Smooth muscle cell of trachea (primary cell): ENCODE data around the gene NABP2. TPM values are rescaled to one million over a fixed set of nuclear protein-coding genes. Genes with fewer than 3 reads are reported as not detected.

Experiments
- total RNA-seq: library from RNA; depleted of rRNA; stranded (reverse); fragments of >200 nt; gene quantifications from 2 replicates; pipeline ENCODE4 v1.2.1, GENCODE V29; 2014

Gene NABP2
- total RNA-seq = 27.0 and 29.2 TPM in 2 replicates

GRCh38 chr12:56224102-56224701, at the start of gene NABP2:
TSS of gene NABP2 (plus strand) at chr12:56224342. CDS start at chr12:56224857, 515 bp downstream.

DNA sequence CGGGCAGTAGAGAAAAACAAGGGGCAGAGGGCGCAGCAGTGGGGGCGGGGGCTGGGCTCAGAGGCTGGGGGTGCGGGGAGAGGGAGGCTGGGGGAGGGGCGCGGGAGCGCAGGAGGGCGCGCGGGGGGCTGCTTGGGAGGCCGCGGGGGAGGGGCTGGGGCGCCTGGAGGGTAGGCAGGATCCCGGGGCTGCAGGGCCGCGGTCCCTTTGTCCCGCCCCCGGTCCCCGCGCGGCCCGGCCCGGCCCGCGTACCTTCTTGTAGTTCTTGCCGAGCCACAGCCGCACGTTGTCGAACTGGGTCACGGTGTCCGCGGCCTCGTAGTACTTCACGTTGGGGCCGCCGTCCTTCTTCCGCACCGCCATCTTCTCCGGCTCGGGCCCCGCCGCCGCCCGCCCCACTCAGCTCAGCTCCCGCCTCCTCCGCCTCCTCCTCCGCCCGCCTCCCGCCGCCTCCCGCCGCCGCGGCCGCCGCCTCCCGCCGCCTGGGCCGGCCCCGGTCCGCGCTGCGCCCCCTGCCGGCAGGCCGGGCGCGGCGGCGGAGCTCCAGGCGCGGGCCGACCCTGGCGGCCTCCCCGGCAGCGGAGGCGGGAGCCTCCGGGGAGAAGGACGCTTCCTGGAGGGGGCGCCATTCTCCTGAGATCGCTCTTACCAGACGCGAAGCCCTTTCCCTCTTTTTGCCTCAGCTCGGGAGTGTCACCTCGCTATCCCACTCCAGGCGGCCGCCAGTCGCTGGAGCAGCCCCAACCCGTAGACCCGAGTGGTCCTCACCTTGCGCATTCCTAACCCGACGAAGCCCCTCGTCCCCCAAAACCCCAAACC, 34.8 kb upstream of the NABP2 start, which contains the start of gene SMARCC2:
SMARCC2 (minus strand) TSS at position 385 of the 819 bp plus-strand sequence; CDS start at position 363, 22 bp downstream.

GRCh38 chr12:56221757-56222530, 2.2 kb upstream of the NABP2 start, which contains the start of gene RNF41:
TSS of gene RNF41 (minus strand) at chr12:56221922. CDS start at chr12:56214047, 7,875 bp downstream.

DNA sequence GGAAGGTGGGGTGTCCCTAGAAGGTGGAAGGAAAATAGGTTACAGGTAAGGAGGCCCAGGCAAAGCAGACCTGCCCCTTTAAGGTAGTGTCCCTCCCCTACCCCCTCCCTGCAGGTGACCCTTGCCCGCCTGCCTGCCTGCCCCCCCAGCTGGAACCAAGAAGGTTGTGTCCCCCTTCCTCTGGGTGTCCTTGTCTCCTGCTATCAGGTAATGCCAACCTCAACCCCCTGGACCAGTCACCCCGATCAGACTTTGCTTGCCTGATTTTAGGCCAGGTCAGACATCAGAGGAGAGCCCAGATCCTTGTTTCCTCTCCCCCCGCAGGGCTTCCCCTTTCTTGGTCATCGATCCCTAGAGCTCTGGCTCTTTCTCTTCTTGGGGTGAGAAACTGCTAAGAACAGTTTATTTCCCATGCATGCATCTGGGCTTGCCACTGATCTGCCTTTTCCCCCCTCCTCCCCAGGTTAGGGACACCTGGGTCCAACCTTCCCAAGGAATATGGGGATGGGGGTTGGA, 5.8 kb downstream of the NABP2 start, which contains the start of gene SLC39A5:
SLC39A5 (plus strand) TSS at position 136 of the 516 bp plus-strand sequence. CDS start 1,224 bp downstream, outside the sequence.

GRCh38 chr12:56258068-56258819, 34.1 kb downstream of the NABP2 start, which contains the start of gene ANKRD52:
TSS of gene ANKRD52 (minus strand) at chr12:56258384. CDS start at chr12:56258269, 115 bp downstream.

DNA sequence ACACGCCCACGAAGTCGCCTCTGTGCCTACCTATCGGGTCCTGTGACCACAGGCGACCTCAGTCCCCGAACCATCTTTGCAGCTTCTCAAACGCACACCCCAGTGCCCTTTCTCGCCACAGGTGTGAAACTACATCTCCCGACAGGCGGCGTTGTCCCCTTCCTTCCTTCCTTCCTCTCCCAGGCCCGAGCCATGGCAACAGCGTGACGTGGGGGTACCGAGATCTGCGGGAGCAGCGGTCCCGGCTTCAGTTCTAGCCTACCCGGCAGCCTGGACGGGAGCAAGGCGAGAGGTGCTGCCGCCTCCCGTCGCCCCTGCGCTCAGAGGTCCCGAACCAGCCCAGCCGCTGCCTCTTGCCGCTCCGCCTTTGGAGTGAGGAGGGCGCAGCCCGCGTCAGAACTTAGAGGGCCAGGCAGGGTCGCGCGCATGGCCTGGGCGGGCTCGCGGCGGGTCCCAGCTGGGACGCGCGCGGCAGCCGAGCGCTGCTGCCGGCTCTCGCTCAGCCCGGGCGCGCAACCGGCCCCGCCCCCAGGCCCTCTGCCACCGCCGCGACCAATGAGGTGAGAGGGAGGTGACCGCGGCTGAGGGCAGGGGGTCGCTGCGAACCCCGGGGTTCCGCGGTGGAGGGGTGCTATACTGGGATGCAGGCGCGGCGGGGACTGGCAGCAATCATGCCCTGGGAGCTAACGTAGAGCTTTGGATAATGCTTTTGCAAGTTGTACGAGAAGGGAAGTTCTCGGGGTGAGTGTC, 42.7 kb downstream of the NABP2 start, which contains the start of gene COQ10A:
COQ10A (plus strand) TSS at position 250 of the 750 bp plus-strand sequence; CDS start at position 427, 177 bp downstream.

Other genes starting within 250 kb of the NABP2 start
- gene SUOX, start 227.1 kb upstream of the NABP2 start, total RNA-seq = 17.5 and 19.0 TPM in 2 replicates
- gene IKZF4, start 203.3 kb upstream of the NABP2 start, total RNA-seq = 1.2 and 1.7 TPM in 2 replicates
- gene RPS26, start 182.4 kb upstream of the NABP2 start, total RNA-seq = 136 and 411 TPM in 2 replicates
- gene ERBB3, start 144.2 kb upstream of the NABP2 start, total RNA-seq = 0.33 and 2.3 TPM in 2 replicates
- 101 and 138 TPM in 2 replicates for gene PA2G4, start 119.8 kb upstream of the NABP2 start, total RNA-seq
- gene RPL41, start 107.7 kb upstream of the NABP2 start, total RNA-seq = 1,465 and 2,446 TPM in 2 replicates
- gene ZC3H10, start 106.1 kb upstream of the NABP2 start, total RNA-seq = 4.4 and 5.6 TPM in 2 replicates
- gene ESYT1, start 96.1 kb upstream of the NABP2 start, total RNA-seq = 396 and 399 TPM in 2 replicates
- 68.3 and 89.3 TPM in 2 replicates for gene MYL6B, start 71.8 kb upstream of the NABP2 start, total RNA-seq
- gene MYL6, start 66.0 kb upstream of the NABP2 start, total RNA-seq = 1,139 and 2,051 TPM in 2 replicates
- gene SMARCC2, start 34.9 kb upstream of the NABP2 start, total RNA-seq = 42.6 and 58.9 TPM in 2 replicates
- 82.5 and 144 TPM in 2 replicates for gene RNF41, start 2.4 kb upstream of the NABP2 start, total RNA-seq
- not detected in 2 replicates for gene SLC39A5, start 5.7 kb downstream of the NABP2 start, total RNA-seq
- gene ANKRD52, start 34.0 kb downstream of the NABP2 start, total RNA-seq = 14.0 and 15.9 TPM in 2 replicates
- gene COQ10A, start 42.6 kb downstream of the NABP2 start, total RNA-seq = 8.6 and 11.9 TPM in 2 replicates
- gene CS, start 76.0 kb downstream of the NABP2 start, total RNA-seq = 99.2 and 103 TPM in 2 replicates
- 47.8 and 76.2 TPM in 2 replicates for gene CNPY2, start 91.6 kb downstream of the NABP2 start, total RNA-seq
- 21.5 and 30.3 TPM in 2 replicates for gene PAN2, start 109.7 kb downstream of the NABP2 start, total RNA-seq
- 0.50 and 0.58 TPM in 2 replicates for gene IL23A, start 114.5 kb downstream of the NABP2 start, total RNA-seq
- gene STAT2, start 135.8 kb downstream of the NABP2 start, total RNA-seq = 291 and 409 TPM in 2 replicates
- gene APOF, start 138.5 kb downstream of the NABP2 start, total RNA-seq = not detected in 2 replicates
- 4.6 and 17.5 TPM in 2 replicates for gene TIMELESS, start 225.1 kb downstream of the NABP2 start, total RNA-seq
- gene MIP, start 230.3 kb downstream of the NABP2 start, total RNA-seq = not detected in 2 replicates
- 1.7 and 2.2 TPM in 2 replicates for gene SPRYD4, start 244.2 kb downstream of the NABP2 start, total RNA-seq